Activated naive CD8-positive, alpha-beta T cell (primary cell): Measurements from ENCODE around the gene CWC27.

ENCODE experiments used
- H3K27ac Mint-ChIP-seq: one replicate; pipeline ENCODE4 v1.8.0; 2021; ENCODE audit warnings: mixed read lengths
- H3K27me3 Mint-ChIP-seq: one replicate; pipeline ENCODE4 v1.8.0; 2021; ENCODE audit warnings: mixed read lengths
- H3K36me3 Mint-ChIP-seq: one replicate; pipeline ENCODE4 v1.8.0; 2021; ENCODE audit warnings: mixed read lengths
- H3K4me1 Mint-ChIP-seq: one replicate; pipeline ENCODE4 v1.8.0; 2021; ENCODE audit warnings: low read depth, mixed read lengths
- H3K4me3 Mint-ChIP-seq: one replicate; pipeline ENCODE4 v1.8.0; 2021; ENCODE audit warnings: mild to moderate bottlenecking, mixed read lengths
- H3K9me3 Mint-ChIP-seq: one replicate; pipeline ENCODE4 v1.8.0; 2021; ENCODE audit warnings: low read depth, mixed read lengths

Gene CWC27

DNA sequence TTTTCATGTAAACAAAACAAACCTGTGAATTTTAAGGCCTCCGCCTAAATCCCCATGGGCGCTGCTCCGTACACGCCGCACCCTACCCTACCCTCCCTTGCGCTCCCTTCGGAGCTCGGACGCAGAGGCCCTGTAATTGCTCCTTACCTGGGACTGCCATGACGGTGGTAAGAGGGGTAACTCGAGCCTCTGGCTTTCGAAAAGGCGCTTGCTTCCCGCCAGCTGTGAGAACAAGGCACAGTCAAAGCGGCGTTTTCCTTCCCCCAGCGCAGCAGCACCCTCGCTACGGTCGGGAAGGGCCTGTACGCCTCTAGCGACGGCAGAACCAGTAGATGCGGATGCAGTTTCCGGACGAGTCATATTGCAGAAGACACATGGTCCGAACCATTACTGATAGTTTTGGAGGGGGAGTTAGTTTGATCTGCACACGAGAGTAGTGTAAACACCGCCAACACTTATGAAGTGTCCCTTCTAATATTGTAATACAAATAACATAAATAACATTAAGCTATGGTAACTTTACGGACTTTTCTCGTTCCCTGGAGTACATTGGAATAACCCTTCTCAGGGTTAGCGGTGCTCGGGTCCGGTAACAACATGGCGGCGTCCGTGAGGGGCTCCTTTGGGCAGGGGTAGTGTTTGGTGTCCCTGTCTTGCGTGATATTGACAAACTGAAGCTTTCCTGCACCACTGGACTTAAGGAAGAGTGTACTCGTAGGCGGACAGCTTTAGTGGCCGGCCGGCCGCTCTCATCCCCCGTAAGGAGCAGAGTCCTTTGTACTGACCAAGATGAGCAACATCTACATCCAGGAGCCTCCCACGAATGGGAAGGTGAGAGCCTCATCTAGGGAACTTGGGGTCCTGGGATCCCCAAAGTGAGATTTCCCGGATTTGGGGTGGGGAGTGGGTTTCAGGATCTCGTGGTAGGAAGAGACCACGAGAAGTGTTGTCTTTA, at the start of gene CWC27, which contains the start of gene SREK1IP1:
CWC27 (plus strand) TSS at position 573 of the 955 bp plus-strand sequence; CDS start at position 790, 217 bp downstream.
SREK1IP1 (minus strand) TSS at position 334 of the 955 bp plus-strand sequence; CDS start at position 160, 174 bp downstream.
- Mint-ChIP-seq H3K27ac (peak within 1 kb of the TSS; percentile 99), H3K4me3 (peak within 1 kb of the TSS; percentile 100), H3K27me3 (no peaks in the 10 kb centered on the region), H3K9me3 (no peaks in the 10 kb centered on the region), H3K4me1 (peaks cover 65% of the 10 kb centered on the region), H3K36me3 (peaks cover 9% of the 10 kb centered on the region)

DNA sequence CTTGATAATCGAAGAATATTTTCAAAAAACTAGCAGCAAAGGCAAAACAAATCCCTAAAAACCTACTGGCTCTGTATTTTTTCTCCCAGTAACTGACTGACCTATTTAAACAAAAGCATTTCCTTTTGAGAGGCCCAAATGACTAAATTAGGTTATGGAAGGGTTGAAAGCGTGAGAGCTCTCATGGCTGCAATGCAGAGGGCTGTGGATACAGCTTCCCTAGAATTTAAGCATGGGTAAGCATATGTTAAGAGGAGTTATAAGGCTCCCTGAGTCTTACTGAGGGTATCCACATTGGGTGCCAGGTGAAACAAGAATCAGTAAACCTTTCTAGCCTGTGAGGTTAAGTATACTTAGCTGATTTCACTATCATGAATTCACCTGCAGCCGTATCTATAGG, 46.1 kb upstream of the CWC27 start:
- peaks cover 3% of the 10 kb centered on the region for H3K9me3 Mint-ChIP-seq
- no peak overlapping the region for H3K4me3 Mint-ChIP-seq
- H3K4me1 Mint-ChIP-seq: no peaks in the 10 kb centered on the region
- H3K27me3 Mint-ChIP-seq: no peaks in the 10 kb centered on the region
- H3K36me3 Mint-ChIP-seq: peaks cover 16% of the 10 kb centered on the region
- no peak overlapping the region for H3K27ac Mint-ChIP-seq

GRCh38 chr5:64727150-64727549, 41.6 kb upstream of the CWC27 start:
- H3K9me3 Mint-ChIP-seq: no peaks in the 10 kb centered on the region
- H3K4me3 Mint-ChIP-seq: no peak overlapping the region
- H3K4me1 Mint-ChIP-seq: peaks cover 1% of the 10 kb centered on the region
- peaks cover 16% of the 10 kb centered on the region for H3K36me3 Mint-ChIP-seq
- H3K27ac Mint-ChIP-seq: no peak overlapping the region
- H3K27me3 Mint-ChIP-seq: no peaks in the 10 kb centered on the region

DNA sequence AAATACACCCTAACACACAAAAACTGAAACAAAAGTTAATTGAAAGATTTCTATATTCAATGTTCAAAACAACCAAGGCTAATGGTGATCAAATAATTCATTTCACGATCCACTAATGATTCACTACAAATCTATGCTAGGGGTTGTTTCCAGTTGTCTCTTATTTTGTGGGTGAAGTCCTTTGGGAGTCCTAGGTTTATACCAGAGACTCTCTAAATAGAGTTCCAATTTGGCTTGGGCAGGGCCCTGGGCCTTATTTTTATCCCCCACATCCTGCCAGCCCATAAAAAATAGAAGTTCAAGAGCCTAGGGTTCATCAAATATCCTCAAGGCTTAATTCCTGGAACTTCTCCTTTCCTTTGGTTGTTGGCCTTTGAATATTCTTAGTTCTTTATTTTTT, 26.3 kb upstream of the CWC27 start:
- H3K4me3 Mint-ChIP-seq: no peak overlapping the region
- peaks cover 9% of the 10 kb centered on the region for H3K4me1 Mint-ChIP-seq
- H3K36me3 Mint-ChIP-seq: peaks cover 7% of the 10 kb centered on the region
- H3K27ac Mint-ChIP-seq: no peak overlapping the region
- no peaks in the 10 kb centered on the region for H3K9me3 Mint-ChIP-seq
- no peaks in the 10 kb centered on the region for H3K27me3 Mint-ChIP-seq

GRCh38 chr5:64742821-64743220, 25.9 kb upstream of the CWC27 start:
- H3K4me1 Mint-ChIP-seq: peaks cover 9% of the 10 kb centered on the region
- no peak overlapping the region for H3K27ac Mint-ChIP-seq
- no peaks in the 10 kb centered on the region for H3K27me3 Mint-ChIP-seq
- no peak overlapping the region for H3K4me3 Mint-ChIP-seq
- no peaks in the 10 kb centered on the region for H3K9me3 Mint-ChIP-seq
- H3K36me3 Mint-ChIP-seq: peaks cover 8% of the 10 kb centered on the region

GRCh38 chr5:64744914-64745313, 23.8 kb upstream of the CWC27 start:
- H3K36me3 Mint-ChIP-seq: peaks cover 8% of the 10 kb centered on the region
- H3K4me3 Mint-ChIP-seq: no peak overlapping the region
- peaks cover 9% of the 10 kb centered on the region for H3K4me1 Mint-ChIP-seq
- H3K27ac Mint-ChIP-seq: no peak overlapping the region
- H3K27me3 Mint-ChIP-seq: no peaks in the 10 kb centered on the region
- no peaks in the 10 kb centered on the region for H3K9me3 Mint-ChIP-seq

- Mint-ChIP-seq H3K27me3 (no peaks in the 10 kb centered on the region), H3K9me3 (no peaks in the 10 kb centered on the region), H3K27ac (no peak overlapping the region), H3K36me3 (peaks cover 4% of the 10 kb centered on the region), H3K4me3 (no peak overlapping the region), H3K4me1 (peaks cover 7% of the 10 kb centered on the region)
Measured at GRCh38 chr5:64746446-64746845, 22.3 kb upstream of the CWC27 start.

DNA sequence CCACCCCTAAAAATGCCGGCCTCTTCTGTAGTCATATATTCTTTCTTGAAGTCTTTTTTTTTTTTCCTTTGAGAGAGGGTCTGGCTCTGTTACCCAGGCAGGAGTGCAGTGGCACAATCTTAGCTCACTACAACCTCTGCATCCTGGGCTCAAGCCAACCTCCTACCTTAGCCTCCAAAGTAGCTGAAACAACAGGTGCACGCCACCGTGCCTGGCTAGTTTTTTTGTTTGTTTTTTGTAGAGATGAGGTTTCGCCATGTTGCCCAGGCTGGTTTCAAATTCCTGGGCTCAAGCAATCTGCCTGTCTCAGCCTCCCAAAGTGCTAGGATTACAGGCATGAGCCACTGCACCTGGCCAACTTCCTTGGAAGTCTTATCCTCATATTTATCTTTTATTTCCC, 19.3 kb upstream of the CWC27 start:
- Mint-ChIP-seq H3K36me3 (peaks cover 4% of the 10 kb centered on the region), H3K27me3 (no peaks in the 10 kb centered on the region), H3K4me3 (no peak overlapping the region), H3K4me1 (peaks cover 7% of the 10 kb centered on the region), H3K9me3 (no peaks in the 10 kb centered on the region), H3K27ac (no peak overlapping the region)

DNA sequence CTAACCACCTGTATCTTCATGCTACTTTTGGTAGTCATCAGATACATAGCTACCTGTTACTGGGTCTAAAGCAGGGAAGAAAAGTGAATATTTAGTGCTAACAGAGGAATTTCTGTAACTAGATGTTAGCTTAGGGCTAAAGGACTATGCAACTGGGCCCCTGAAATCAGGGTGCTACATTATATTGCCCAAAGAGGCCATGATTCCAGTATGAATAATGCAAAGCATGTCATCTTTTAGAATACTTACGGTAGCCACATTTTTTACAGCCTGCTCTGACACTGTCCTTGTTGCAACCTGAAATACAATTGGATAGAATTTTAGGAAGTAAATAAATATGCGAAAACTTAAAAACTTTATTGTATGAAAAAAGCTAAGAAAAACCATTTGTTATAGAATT, 14.7 kb upstream of the CWC27 start:
- H3K4me1 Mint-ChIP-seq: peaks cover 6% of the 10 kb centered on the region
- H3K9me3 Mint-ChIP-seq: no peaks in the 10 kb centered on the region
- no peaks in the 10 kb centered on the region for H3K27me3 Mint-ChIP-seq
- H3K4me3 Mint-ChIP-seq: no peak overlapping the region
- H3K27ac Mint-ChIP-seq: no peak overlapping the region
- peaks cover 7% of the 10 kb centered on the region for H3K36me3 Mint-ChIP-seq

GRCh38 chr5:64758901-64759300, 9.8 kb upstream of the CWC27 start:
- no peaks in the 10 kb centered on the region for H3K27me3 Mint-ChIP-seq
- H3K36me3 Mint-ChIP-seq: peaks cover 7% of the 10 kb centered on the region
- H3K4me3 Mint-ChIP-seq: no peak overlapping the region
- no peaks in the 10 kb centered on the region for H3K9me3 Mint-ChIP-seq
- H3K27ac Mint-ChIP-seq: no peak overlapping the region
- peaks cover 8% of the 10 kb centered on the region for H3K4me1 Mint-ChIP-seq

DNA sequence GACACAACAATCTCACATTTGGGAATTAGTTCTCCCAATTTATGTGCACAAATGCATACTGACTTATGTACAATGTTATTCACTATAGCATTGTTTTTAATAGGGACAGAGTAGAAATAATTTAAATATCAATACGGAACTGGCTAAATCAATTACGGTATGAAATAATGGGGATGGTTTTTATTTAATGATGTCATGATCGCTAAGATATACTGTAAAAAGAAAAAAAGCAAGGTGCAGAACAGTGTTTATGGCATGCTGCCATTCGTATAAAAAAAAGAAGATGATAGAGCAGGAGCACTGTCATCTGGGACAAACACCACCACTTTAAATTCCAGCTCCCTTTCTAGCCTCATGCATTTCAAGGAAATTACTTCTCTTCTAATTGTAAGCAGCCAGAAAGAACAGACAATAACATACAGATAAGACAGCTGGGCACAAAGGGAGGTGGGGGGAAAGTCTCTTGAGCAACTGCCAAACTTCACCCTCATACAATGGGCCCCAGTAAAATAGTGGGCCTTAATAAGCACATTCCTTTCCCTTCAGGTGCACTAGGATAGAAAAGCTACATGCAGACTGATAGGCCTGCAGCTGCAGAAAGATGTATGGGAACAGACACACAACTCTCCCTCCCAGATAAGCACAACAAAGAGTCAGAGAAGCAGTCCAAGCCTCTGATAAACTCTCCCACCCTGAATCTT, 8.6 kb upstream of the CWC27 start:
- H3K36me3 Mint-ChIP-seq: peaks cover 10% of the 10 kb centered on the region

GRCh38 chr5:64763948-64764503, 4.7 kb upstream of the CWC27 start:
- Mint-ChIP-seq H3K27ac (no peak overlapping the region), H3K9me3 (no peaks in the 10 kb centered on the region), H3K27me3 (no peaks in the 10 kb centered on the region), H3K4me1 (peaks cover 38% of the 10 kb centered on the region), H3K36me3 (peaks cover 9% of the 10 kb centered on the region), H3K4me3 (no peak overlapping the region)

More for the DNA sequence above, 8.6 kb upstream of the CWC27 start:
- H3K4me1 Mint-ChIP-seq: peaks cover 15% of the 10 kb centered on the region
- H3K27me3 Mint-ChIP-seq: no peaks in the 10 kb centered on the region
- H3K4me3 Mint-ChIP-seq: no peak overlapping the region
- H3K27ac Mint-ChIP-seq: no peak overlapping the region
- H3K9me3 Mint-ChIP-seq: no peaks in the 10 kb centered on the region

DNA sequence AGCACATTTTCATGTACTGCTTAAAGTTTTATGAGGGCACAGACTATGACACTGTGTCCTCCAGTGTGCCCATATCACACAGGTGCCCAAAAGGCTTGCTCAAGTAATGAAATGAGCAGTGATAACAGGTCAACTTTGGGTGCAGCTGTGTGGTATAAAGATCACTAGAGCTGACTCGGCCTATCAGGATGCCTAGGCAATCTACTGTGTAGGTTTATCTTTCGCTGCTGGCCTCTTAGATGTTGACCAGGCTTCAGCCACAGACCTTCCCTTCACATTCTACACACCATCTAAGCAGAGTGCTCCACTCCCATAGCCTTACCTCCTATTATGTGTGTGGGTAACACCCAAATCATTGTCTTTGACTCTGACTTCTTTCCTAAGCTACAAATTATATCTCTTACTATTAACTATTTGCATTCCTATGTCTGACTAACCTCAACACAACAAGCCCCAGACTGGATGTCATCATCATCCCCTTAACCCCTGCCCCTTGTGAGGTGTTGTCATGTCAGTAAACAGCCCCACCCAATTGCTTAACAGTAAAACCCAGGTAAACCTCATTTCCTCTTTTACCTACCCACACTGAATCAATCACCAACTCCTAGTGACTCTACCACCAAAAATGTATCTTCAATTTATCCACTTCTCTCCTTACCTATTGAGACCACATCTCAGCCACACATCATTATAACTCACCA, 2.8 kb upstream of the CWC27 start:
- peak overlapping the region; percentile 100 for H3K4me3 Mint-ChIP-seq
- H3K4me1 Mint-ChIP-seq: peaks cover 53% of the 10 kb centered on the region

GRCh38 chr5:64766941-64767340, 1.8 kb upstream of the CWC27 start:
- Mint-ChIP-seq H3K27ac (peak overlapping the region; percentile 34), H3K4me3 (peak overlapping the region; percentile 100), H3K36me3 (peaks cover 9% of the 10 kb centered on the region), H3K9me3 (no peaks in the 10 kb centered on the region), H3K4me1 (peaks cover 58% of the 10 kb centered on the region), H3K27me3 (no peaks in the 10 kb centered on the region)

More for the DNA sequence above, 2.8 kb upstream of the CWC27 start:
- peaks cover 9% of the 10 kb centered on the region for H3K36me3 Mint-ChIP-seq
- no peaks in the 10 kb centered on the region for H3K27me3 Mint-ChIP-seq
- no peak overlapping the region for H3K27ac Mint-ChIP-seq
- no peaks in the 10 kb centered on the region for H3K9me3 Mint-ChIP-seq
